GOT3 (cell line): Measurements from ENCODE around the gene ANKRD11.

Experiments
- DNase-seq: peaks from one replicate; lab custom pipeline; 2025; ENCODE audit warnings: mixed read lengths; lab: John Stamatoyannopoulos, UW

Gene ANKRD11

DNA sequence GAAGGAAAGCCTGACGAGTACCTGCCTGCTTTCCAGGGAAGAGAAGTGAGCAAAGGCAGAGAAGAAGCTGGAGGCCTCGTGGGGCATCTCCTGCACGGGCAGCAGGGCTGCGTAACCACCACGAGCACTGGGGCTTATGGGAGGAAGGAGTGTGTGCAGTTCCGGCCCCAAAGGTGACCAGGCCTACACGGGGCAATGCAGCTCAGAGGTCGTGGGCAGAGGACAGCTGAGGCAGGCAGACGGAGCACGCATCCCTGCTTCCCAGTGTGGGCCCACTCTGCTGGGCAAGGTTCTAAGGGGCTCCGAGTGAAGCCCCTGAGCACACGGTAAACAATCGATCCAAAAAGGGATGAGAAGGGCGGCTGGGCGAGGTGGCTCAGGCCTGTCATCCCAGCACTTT lies 109.7 kb downstream of the ANKRD11 start:
- no peak for DNase-seq

GRCh38 chr16:89378947-89379771 lies 111.2 kb downstream of the ANKRD11 start:
- no peak for DNase-seq

- DNase-seq = no peak
Measured at GRCh38 chr16:89377453-89377848, 112.9 kb downstream of the ANKRD11 start.

- no peak for DNase-seq
Measured at GRCh38 chr16:89376812-89377452, 113.4 kb downstream of the ANKRD11 start.

DNA sequence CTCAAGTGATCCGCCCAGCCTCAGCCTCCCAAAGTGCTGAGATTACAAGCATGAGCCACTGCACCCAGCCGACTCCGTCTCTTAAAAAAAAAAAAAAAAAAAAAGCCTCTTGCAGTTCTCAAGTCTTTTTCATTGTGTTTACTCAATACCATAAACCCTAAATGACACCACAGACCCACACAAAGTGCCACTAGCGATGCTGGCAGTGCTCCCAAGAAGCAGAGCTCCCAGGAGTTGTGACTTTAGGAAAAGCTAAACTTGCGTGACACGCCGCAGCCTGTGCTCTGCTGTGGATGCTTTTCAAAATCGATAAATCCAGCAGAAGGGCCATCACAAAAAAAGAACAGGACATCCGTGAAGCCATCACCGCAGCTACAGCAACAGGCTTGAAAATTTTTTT lies 114.7 kb downstream of the ANKRD11 start:
- DNase-seq = no peak

DNA sequence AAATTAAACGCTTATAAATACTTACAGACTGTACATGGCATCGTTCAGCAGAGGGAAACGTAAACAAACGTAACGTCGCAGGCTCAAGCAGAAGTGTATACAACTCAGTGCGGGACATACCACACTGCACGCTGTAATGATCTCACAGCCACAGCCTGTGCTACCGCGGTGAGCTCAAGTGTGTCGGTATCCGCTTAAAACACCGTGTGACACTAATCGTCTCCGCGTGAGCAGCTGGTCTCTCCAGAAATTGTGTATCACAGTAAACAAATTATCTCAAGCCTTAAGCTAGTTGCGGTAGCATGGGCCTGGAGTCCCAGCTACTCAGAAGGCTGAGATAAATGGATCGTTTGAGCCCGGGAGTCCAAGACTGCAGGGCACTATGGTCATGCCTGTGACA lies 115.3 kb downstream of the ANKRD11 start:
- DNase-seq = no peak

GRCh38 chr16:89374393-89374960 lies 115.9 kb downstream of the ANKRD11 start:
- no peak for DNase-seq

- no peak for DNase-seq
Measured at GRCh38 chr16:89373355-89374110, 116.8 kb downstream of the ANKRD11 start.

DNA sequence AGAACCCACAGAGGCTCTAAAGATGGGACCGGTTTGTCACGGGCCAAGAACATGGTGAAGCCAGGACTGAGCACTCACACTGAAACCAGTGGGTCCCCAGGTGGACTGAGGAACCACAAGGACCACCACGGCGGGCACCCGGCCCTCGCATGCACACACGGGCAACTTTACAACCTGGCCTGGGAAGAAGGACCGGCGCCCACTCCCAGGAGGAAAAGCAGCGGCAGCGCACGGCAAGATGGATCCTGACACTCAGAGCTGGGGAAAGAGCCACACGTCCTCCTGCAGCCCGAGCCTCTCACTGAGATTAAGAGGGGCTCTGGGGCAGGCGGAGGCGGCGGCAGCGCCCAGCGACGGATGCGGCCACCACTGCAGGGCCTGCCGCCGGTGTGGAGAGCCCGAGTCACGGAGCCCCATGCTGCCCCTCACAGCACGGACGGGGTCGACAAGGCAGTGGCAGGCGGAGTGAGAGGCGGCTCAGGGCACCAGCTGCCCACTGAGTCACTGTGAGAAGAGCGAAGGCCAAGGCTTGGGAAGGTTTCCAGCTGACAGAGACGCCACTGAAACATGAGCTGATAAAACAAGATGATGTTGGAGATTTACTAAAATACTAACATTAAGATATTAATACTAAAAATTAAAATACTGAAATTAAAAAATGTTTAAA lies 118.3 kb downstream of the ANKRD11 start:
- DNase-seq = no peak

DNA sequence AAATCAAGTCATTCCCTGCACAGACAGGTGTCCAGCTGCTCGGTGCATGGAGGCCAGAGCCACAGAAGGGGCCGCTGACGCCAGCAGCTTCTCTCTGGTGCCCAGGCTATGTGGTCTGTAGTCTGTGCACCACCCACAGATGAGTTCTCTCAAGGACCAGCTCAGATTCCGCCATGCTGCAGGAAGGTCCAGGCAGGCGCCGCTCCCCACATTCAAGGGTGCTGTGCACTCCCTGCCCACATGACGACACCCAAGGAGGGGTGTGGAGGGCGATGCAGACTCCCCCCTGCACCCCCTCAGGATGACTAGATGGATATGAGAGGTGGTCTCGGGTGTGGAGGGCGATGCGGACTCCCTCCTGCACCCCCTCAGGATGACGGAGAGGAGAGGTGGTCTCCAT lies 119.0 kb downstream of the ANKRD11 start:
- no peak for DNase-seq

GRCh38 chr16:89370601-89371000 lies 119.8 kb downstream of the ANKRD11 start:
- no peak for DNase-seq

GRCh38 chr16:89370081-89370511 lies 120.3 kb downstream of the ANKRD11 start:
- no peak for DNase-seq

GRCh38 chr16:89369266-89369895 lies 121.0 kb downstream of the ANKRD11 start:
- DNase-seq = no peak

GRCh38 chr16:89368604-89369249 lies 121.6 kb downstream of the ANKRD11 start:
- DNase-seq = no peak

- DNase-seq = no peak
Measured at GRCh38 chr16:89367538-89367915, 122.8 kb downstream of the ANKRD11 start.

GRCh38 chr16:89366561-89367537 lies 123.5 kb downstream of the ANKRD11 start:
- DNase-seq = no peak

GRCh38 chr16:89365996-89366395 lies 124.4 kb downstream of the ANKRD11 start:
- DNase-seq = no peak

GRCh38 chr16:89365044-89365467 lies 125.3 kb downstream of the ANKRD11 start:
- DNase-seq = no peak

- DNase-seq = no peak
Measured at GRCh38 chr16:89364606-89365005, 125.8 kb downstream of the ANKRD11 start.
